WI38 (cell line): ENCODE data around the gene LYPD8.
"Not testable (repeated sequence)": the region's sequence is repeated elsewhere in the genome, so short reads cannot be mapped to it uniquely, and the experiment has no call there.

Experiments
- H3K4me3 ChIP-seq: 2 replicates; pipeline ENCODE4 v1.5.1; 2011; ENCODE audit warnings: low read depth, mild to moderate bottlenecking, control low read depth, low read length
- CTCF ChIP-seq: IDR thresholded peaks from 2 replicates; pipeline ENCODE4 v1.5.1; 2012; ENCODE audit warnings: low read depth, mild to moderate bottlenecking, control low read depth, low read length

LYPD8 gene

GRCh38 chr1:248792342-248792741, 36.8 kb upstream of the LYPD8 start:
- TF ChIP-seq CTCF, result no peak
- no peak overlapping the region for H3K4me3 ChIP-seq

GRCh38 chr1:248791010-248791409, 35.5 kb upstream of the LYPD8 start:
- no peak for TF ChIP-seq CTCF
- H3K4me3 ChIP-seq, result no peak overlapping the region

- TF ChIP-seq CTCF, result no peak
- no peak overlapping the region for H3K4me3 ChIP-seq
Observed at GRCh38 chr1:248790456-248790855, 34.9 kb upstream of the LYPD8 start.

GRCh38 chr1:248789337-248789736, 33.8 kb upstream of the LYPD8 start:
- H3K4me3 ChIP-seq, result not testable (repeated sequence)

- no peak overlapping the region for H3K4me3 ChIP-seq
- TF ChIP-seq CTCF, result no peak
Observed at GRCh38 chr1:248788327-248788726, 32.8 kb upstream of the LYPD8 start.

GRCh38 chr1:248787430-248787829, 31.9 kb upstream of the LYPD8 start:
- no peak overlapping the region for H3K4me3 ChIP-seq
- no peak for TF ChIP-seq CTCF

- no peak overlapping the region for H3K4me3 ChIP-seq
- TF ChIP-seq CTCF, result no peak
Observed at GRCh38 chr1:248786156-248786555, 30.6 kb upstream of the LYPD8 start.

- TF ChIP-seq CTCF, result no peak
- no peak overlapping the region for H3K4me3 ChIP-seq
Observed at GRCh38 chr1:248783367-248783766, 27.8 kb upstream of the LYPD8 start.
